Colonic mucosa (tissue), 4 donors: ENCODE results near the gene MRTO4. TPM values are rescaled to one million over a fixed set of nuclear protein-coding genes. Genes with fewer than 3 reads are reported as not detected.
"Not testable (repeated sequence)": the region's sequence is repeated elsewhere in the genome, so short reads cannot be mapped to it uniquely, and the experiment has no call there.

ENCODE experiments used
- DNase-seq: peaks from one replicate; pipeline ENCODE4 v3.0.0-alpha.2; 2020
- H3K27ac ChIP-seq: fragments of 200-600 bp; one replicate; pipeline ENCODE4 v1.8.0; 2021
- H3K27me3 ChIP-seq: fragments of 200-600 bp; one replicate; pipeline ENCODE4 v1.8.0; 2021
- H3K36me3 ChIP-seq: fragments of 200-600 bp; one replicate; pipeline ENCODE4 v1.8.0; 2021
- H3K4me1 ChIP-seq: fragments of 200-600 bp; one replicate; pipeline ENCODE4 v1.8.0; 2021; ENCODE audit warnings: mild to moderate bottlenecking
- H3K4me3 ChIP-seq: fragments of 200-600 bp; one replicate; pipeline ENCODE4 v1.8.0; 2021
- H3K9ac ChIP-seq, 2 donors: one replicate each; pipeline ENCODE4 v1.7.0; 2013; ENCODE audit warnings: control low read depth in 2 of 2, low read depth in 2 of 2, low read length in 2 of 2
- H3K9me3 ChIP-seq: fragments of 200-600 bp; one replicate; pipeline ENCODE4 v1.8.0; 2021
- CTCF ChIP-seq: fragments of 200-600 bp; IDR thresholded peaks from one replicate; pipeline ENCODE4 v1.8.0; 2022; ENCODE audit warnings: antibody characterized with exemption, mild to moderate bottlenecking
- intact Hi-C: fragments of 100-400 bp; cut with DNase I; formaldehyde crosslinking; loops from one replicate; pipeline ENCODE4 v1.14.1; 2022
- total RNA-seq, 2 donors: library from RNA; stranded (reverse); fragmentation: NEBNext Ultra II Directional in 1 of 2; extraction: Animal tissue kit (Norgen Biotek cat#: 25700) in 1 of 2; gene quantifications; one replicate each; pipeline ENCODE4 v1.2.1, GENCODE V29; 2021
- donor health status: healthy.
- donor health status: DM: no; HTN: no; CAD: no.
- donor health status: DM: no; HTN: no; CAD: no.

MRTO4 gene
- total RNA-seq, 2 donors from 2014 or later, result 12.7 to 46.0 TPM

DNA sequence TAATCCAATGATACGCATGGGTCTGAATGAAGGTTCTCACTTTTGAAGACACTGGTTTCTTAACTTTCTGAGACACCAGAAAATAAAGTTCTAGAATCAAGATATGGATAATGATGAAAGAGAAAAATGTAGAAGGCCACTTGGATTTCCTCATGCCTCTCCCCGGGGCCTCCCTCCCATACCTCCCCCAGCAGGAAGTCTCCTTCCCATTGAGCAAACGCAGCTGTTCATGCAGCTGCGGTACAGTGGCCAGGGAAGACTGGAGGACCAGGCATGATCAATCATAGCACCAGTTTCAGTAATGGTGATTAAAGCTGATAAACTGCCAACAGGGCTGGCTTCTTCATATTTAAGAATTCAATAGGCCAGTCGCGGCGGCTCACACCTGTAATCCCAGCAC is 30.6 kb upstream of the MRTO4 start:
- Histone ChIP-seq H3K9ac (no peak overlapping the region), H3K9me3 (no peaks in the 10 kb centered on the region), H3K4me3 (no peak overlapping the region), H3K36me3 (no peaks in the 10 kb centered on the region), H3K27ac (no peak overlapping the region), H3K27me3 (no peaks in the 10 kb centered on the region), H3K4me1 (no peaks in the 10 kb centered on the region)
- no peak for DNase-seq
- TF ChIP-seq CTCF, result no peak
- intact Hi-C loops, result no loop called here

DNA sequence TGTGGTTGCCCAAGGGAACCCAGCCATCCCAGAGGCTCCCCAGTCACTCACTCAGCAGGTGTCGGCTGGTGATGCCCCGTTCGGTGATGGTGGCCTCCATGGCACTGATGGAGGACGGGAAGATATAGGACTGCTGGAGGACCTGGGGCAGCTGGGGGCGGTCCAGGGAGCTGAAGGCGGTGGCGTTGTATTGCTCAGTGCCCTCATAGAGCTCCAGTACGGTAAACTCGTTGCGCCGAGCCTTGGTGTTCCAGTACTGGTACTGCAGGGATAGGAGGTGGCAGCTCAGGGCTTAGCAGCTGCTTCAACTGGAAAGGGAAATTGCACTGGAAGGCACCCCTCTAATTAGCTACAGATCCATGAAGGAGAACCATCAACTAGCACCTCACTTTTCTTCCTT is 29.0 kb upstream of the MRTO4 start:
- no peak for TF ChIP-seq CTCF
- no peak overlapping the region for H3K27ac ChIP-seq
- H3K36me3 ChIP-seq, result no peaks in the 10 kb centered on the region
- no peak for DNase-seq
- no peaks in the 10 kb centered on the region for H3K4me1 ChIP-seq
- H3K27me3 ChIP-seq, result no peaks in the 10 kb centered on the region
- no peaks in the 10 kb centered on the region for H3K9me3 ChIP-seq
- intact Hi-C loops, result no loop called here
- no peak overlapping the region for H3K4me3 ChIP-seq
- no peak overlapping the region for H3K9ac ChIP-seq

GRCh38 chr1:19222979-19223824 is 28.4 kb upstream of the MRTO4 start:
- Histone ChIP-seq H3K9ac (no peak overlapping the region), H3K9me3 (no peaks in the 10 kb centered on the region), H3K4me3 (no peak overlapping the region), H3K27me3 (no peaks in the 10 kb centered on the region), H3K27ac (no peak overlapping the region), H3K4me1 (no peaks in the 10 kb centered on the region), H3K36me3 (no peaks in the 10 kb centered on the region)
- TF ChIP-seq CTCF, result no peak
- no peak for DNase-seq
- intact Hi-C loops, result no loop called here

GRCh38 chr1:19229229-19229628 is 22.4 kb upstream of the MRTO4 start:
- no peak overlapping the region for H3K4me3 ChIP-seq
- no peak for TF ChIP-seq CTCF
- no peak for DNase-seq
- peaks cover 8% of the 10 kb centered on the region for H3K36me3 ChIP-seq
- no peaks in the 10 kb centered on the region for H3K27me3 ChIP-seq
- H3K9ac ChIP-seq, result no peak overlapping the region
- H3K27ac ChIP-seq, result no peak overlapping the region
- H3K4me1 ChIP-seq, result peaks cover 4% of the 10 kb centered on the region
- H3K9me3 ChIP-seq, result no peaks in the 10 kb centered on the region
- intact Hi-C loops, result no loop called here

GRCh38 chr1:19229828-19230325 is 21.7 kb upstream of the MRTO4 start:
- Histone ChIP-seq H3K9me3 (no peaks in the 10 kb centered on the region), H3K9ac (no peak overlapping the region), H3K27me3 (no peaks in the 10 kb centered on the region), H3K27ac (no peak overlapping the region), H3K4me3 (no peak overlapping the region), H3K4me1 (peaks cover 4% of the 10 kb centered on the region), H3K36me3 (peaks cover 8% of the 10 kb centered on the region)
- no peak for DNase-seq
- intact Hi-C loops, result loop anchor here (10.0 kb wide), 1 partner anchor 325 kb away; the partner anchor contains the start of gene ALDH4A1
- TF ChIP-seq CTCF, result no peak

GRCh38 chr1:19231736-19232523 is 19.7 kb upstream of the MRTO4 start:
- not testable (repeated sequence) for H3K9me3 ChIP-seq, H3K36me3 ChIP-seq, DNase-seq, H3K4me3 ChIP-seq, H3K4me1 ChIP-seq, H3K27me3 ChIP-seq, H3K9ac ChIP-seq
- H3K27ac ChIP-seq, result peak overlapping the region; percentile 47
- intact Hi-C loops, result loop anchor here (10.0 kb wide), 1 partner anchor 327 kb away; the partner anchor contains the start of gene ALDH4A1
